ENCODE data around the gene CORO7.

Gene CORO7

GRCh38 chr16:4306470-4307214 lies 109.8 kb downstream of the CORO7 start:
- DNase-seq: peak in 1 of 42 donors; percentile 4
- intact Hi-C loops (cut with DNase I): no loop called here

All from head of caudate nucleus (tissue), 42 donors.